Keratinocyte (primary cell): ENCODE data around the gene BCAS3. TPM values are rescaled to one million over a fixed set of nuclear protein-coding genes. Genes with fewer than 3 reads are reported as not detected.

Experiments used
- DNase-seq: peaks from one replicate; pipeline ENCODE4 v3.0.0-alpha.2; 2011; ENCODE audit warnings: low read depth, missing footprints, low spot score
- FAIRE-seq: peaks from 2 replicates; lab custom pipeline; 2011; peaks lifted over from hg19 to GRCh38; lab: Jason Lieb, UNC
- H2AFZ ChIP-seq: 2 replicates; pipeline ENCODE4 v1.6.0; 2012; ENCODE audit warnings: low read length, control low read depth, inconsistent platforms; ENCODE audit not compliant: control insufficient read depth
- H3K27ac ChIP-seq: 2 replicates; pipeline ENCODE4 v1.5.1; 2011; ENCODE audit warnings: low read length; ENCODE audit not compliant: control insufficient read depth, insufficient read depth
- H3K27me3 ChIP-seq: 3 replicates; pipeline ENCODE4 v1.6.0; 2011; ENCODE audit warnings: low read length; ENCODE audit not compliant: control insufficient read depth, insufficient read depth; ENCODE audit errors: extremely low read depth
- H3K36me3 ChIP-seq, 2 experiments: 2 replicates in 1 of 2; 3 replicates in 1 of 2; pipeline ENCODE4 v1.5.1; 2011; ENCODE audit warnings: low read length in 2 of 2, mild to moderate bottlenecking in 1 of 2; ENCODE audit not compliant: control insufficient read depth in 2 of 2, insufficient read depth in 2 of 2; ENCODE audit errors: extremely low read depth in 1 of 2
- H3K4me1 ChIP-seq: 3 replicates; pipeline ENCODE4 v1.5.1; 2011; ENCODE audit warnings: low read length; ENCODE audit not compliant: control insufficient read depth, insufficient read depth; ENCODE audit errors: extremely low read depth
- H3K4me2 ChIP-seq: 3 replicates; pipeline ENCODE4 v1.6.0; 2011; ENCODE audit warnings: low read depth, low read length; ENCODE audit not compliant: control insufficient read depth, insufficient read depth; ENCODE audit errors: extremely low read depth
- H3K4me3 ChIP-seq, 3 experiments: fragments of 200-600 bp in 1 of 3; sonication (generic) in 1 of 3; 2 replicates in 2 of 3; 3 replicates in 1 of 3; pipeline ENCODE4 v1.5.1; 2011 to 2016; ENCODE audit warnings: low read length in 3 of 3, mild to moderate bottlenecking in 3 of 3, control low read depth in 2 of 3, inconsistent platforms in 1 of 3, low read depth in 1 of 3, mixed read lengths in 1 of 3, mixed run types in 1 of 3, moderate library complexity in 1 of 3; ENCODE audit not compliant: control insufficient read depth in 2 of 3, insufficient read depth in 2 of 3; ENCODE audit errors: extremely low read depth in 1 of 3
- H3K79me2 ChIP-seq: 2 replicates; pipeline ENCODE4 v1.6.0; 2012; ENCODE audit warnings: low read length; ENCODE audit not compliant: control insufficient read depth, insufficient read depth
- H3K9ac ChIP-seq: 3 replicates; pipeline ENCODE4 v1.6.0; 2011; ENCODE audit warnings: low read length; ENCODE audit not compliant: control insufficient read depth, insufficient read depth; ENCODE audit errors: extremely low read depth
- H3K9me1 ChIP-seq: 3 replicates; pipeline ENCODE4 v1.6.0; 2011; ENCODE audit warnings: low read length; ENCODE audit not compliant: control insufficient read depth, insufficient read depth; ENCODE audit errors: extremely low read depth
- H3K9me3 ChIP-seq: 2 replicates; pipeline ENCODE4 v1.5.1; 2012; ENCODE audit warnings: low read depth, low read length; ENCODE audit not compliant: control insufficient read depth
- H4K20me1 ChIP-seq: 3 replicates; pipeline ENCODE4 v1.6.0; 2011; ENCODE audit warnings: low read length; ENCODE audit not compliant: control insufficient read depth, insufficient read depth; ENCODE audit errors: extremely low read depth
- CTCF ChIP-seq, 3 experiments: IDR thresholded peaks in 1 of 3; conservative IDR thresholded peaks in 1 of 3; optimal IDR thresholded peaks in 1 of 3; 2 replicates in 2 of 3; 3 replicates in 1 of 3; pipeline versions ENCODE3 to v1.5.1; 2011; ENCODE audit warnings: low read length in 3 of 3, mild to moderate bottlenecking in 3 of 3, moderate library complexity in 2 of 3, control low read depth in 1 of 3, inconsistent platforms in 1 of 3; ENCODE audit not compliant: insufficient read depth in 2 of 3; ENCODE audit errors: extremely low read depth in 1 of 3
- EZH2 ChIP-seq: IDR thresholded peaks from one replicate; pipeline ENCODE4 v1.6.1; 2012; ENCODE audit warnings: inconsistent platforms, mild to moderate bottlenecking, low read length, moderate library complexity
- dilution Hi-C: fragments of 300-500 bp; cut with MboI; formaldehyde crosslinking; loops from one replicate; pipeline ENCODE4 v1.7.0; 2020; ENCODE audit warnings: low sequenced_read_pairs; ENCODE audit not compliant: extremely low pct_ligation_motif_present
- polyA plus RNA-seq, 5 experiments: library from polyadenylated mRNA; depleted of rRNA in 3 of 5; stranded (reverse) in 3 of 5; stranded (forward) in 1 of 5; unstranded in 1 of 5; fragments of >200 nt; gene quantifications; 1 replicate in 1 of 5; 2 replicates in 3 of 5; 3 replicates in 1 of 5; pipeline versions ENCODE4 v1.2.1 to v1.2.3, GENCODE V29; 2011 to 2012; ENCODE audit warnings: missing spikeins in 2 of 5, low read depth in 1 of 5, low replicate concordance in 1 of 5

Gene BCAS3
- polyA plus RNA-seq, 1 donor (not counting 4 experiments of a cell fraction or from before 2014, with no cell fraction given) = 11.8 TPM

GRCh38 chr17:61333136-61333535, 655.5 kb downstream of the BCAS3 start:
- Histone ChIP-seq H4K20me1 (no peaks in the 10 kb centered on the region), H3K9me3 (no peaks in the 10 kb centered on the region), H2AFZ (no peak overlapping the region), H3K4me2 (no peak overlapping the region), H3K9ac (no peak overlapping the region), H3K4me1 (peaks cover 8% of the 10 kb centered on the region), H3K27ac (no peak overlapping the region), H3K79me2 (no peaks in the 10 kb centered on the region), H3K4me3 (no peak overlapping the region), H3K9me1 (no peaks in the 10 kb centered on the region), H3K27me3 (no peaks in the 10 kb centered on the region), H3K36me3 (no peaks in the 10 kb centered on the region)
- dilution Hi-C loops = no loop called here
- FAIRE-seq (no peak), DNase-seq (no peak)
- TF ChIP-seq CTCF (optimal IDR thresholded peaks at IDR 0.05 in 1 of 3, IDR thresholded peaks at IDR 0.05 in 1 of 3, conservative IDR thresholded peaks at IDR 0.05 in 1 of 3; ENCODE audit: extremely low read depth in 1 of 3, insufficient read depth in 2 of 3, low read length in 3 of 3) = no peak

- Histone ChIP-seq H3K36me3 (no peaks in the 10 kb centered on the region), H3K9me1 (no peaks in the 10 kb centered on the region), H3K4me2 (no peak overlapping the region), H3K9ac (no peak overlapping the region), H3K27ac (no peak overlapping the region), H2AFZ (no peak overlapping the region), H4K20me1 (no peaks in the 10 kb centered on the region), H3K9me3 (no peaks in the 10 kb centered on the region), H3K27me3 (no peaks in the 10 kb centered on the region), H3K79me2 (no peaks in the 10 kb centered on the region), H3K4me3 (no peak overlapping the region), H3K4me1 (peaks cover 8% of the 10 kb centered on the region)
- TF ChIP-seq EZH2 (no peak), CTCF (optimal IDR thresholded peaks at IDR 0.05 in 1 of 3, IDR thresholded peaks at IDR 0.05 in 1 of 3, conservative IDR thresholded peaks at IDR 0.05 in 1 of 3; ENCODE audit: extremely low read depth in 1 of 3, insufficient read depth in 2 of 3, low read length in 3 of 3) (no peak)
- no peak for DNase-seq
- FAIRE-seq = no peak
- dilution Hi-C loops = no loop called here
Measured at GRCh38 chr17:61334673-61335072, 657.0 kb downstream of the BCAS3 start.
